Hematopoietic multipotent progenitor cell treated with erythropoietin and hydrocortisone succinate and interleukin-3 and kit ligand, for 4 days (in vitro differentiated cells): ENCODE results near the gene THSD7A.

Experiments used
- DNase-seq: peaks from one replicate; pipeline ENCODE4 v3.0.0-alpha.2; 2015

Gene THSD7A, protein sequence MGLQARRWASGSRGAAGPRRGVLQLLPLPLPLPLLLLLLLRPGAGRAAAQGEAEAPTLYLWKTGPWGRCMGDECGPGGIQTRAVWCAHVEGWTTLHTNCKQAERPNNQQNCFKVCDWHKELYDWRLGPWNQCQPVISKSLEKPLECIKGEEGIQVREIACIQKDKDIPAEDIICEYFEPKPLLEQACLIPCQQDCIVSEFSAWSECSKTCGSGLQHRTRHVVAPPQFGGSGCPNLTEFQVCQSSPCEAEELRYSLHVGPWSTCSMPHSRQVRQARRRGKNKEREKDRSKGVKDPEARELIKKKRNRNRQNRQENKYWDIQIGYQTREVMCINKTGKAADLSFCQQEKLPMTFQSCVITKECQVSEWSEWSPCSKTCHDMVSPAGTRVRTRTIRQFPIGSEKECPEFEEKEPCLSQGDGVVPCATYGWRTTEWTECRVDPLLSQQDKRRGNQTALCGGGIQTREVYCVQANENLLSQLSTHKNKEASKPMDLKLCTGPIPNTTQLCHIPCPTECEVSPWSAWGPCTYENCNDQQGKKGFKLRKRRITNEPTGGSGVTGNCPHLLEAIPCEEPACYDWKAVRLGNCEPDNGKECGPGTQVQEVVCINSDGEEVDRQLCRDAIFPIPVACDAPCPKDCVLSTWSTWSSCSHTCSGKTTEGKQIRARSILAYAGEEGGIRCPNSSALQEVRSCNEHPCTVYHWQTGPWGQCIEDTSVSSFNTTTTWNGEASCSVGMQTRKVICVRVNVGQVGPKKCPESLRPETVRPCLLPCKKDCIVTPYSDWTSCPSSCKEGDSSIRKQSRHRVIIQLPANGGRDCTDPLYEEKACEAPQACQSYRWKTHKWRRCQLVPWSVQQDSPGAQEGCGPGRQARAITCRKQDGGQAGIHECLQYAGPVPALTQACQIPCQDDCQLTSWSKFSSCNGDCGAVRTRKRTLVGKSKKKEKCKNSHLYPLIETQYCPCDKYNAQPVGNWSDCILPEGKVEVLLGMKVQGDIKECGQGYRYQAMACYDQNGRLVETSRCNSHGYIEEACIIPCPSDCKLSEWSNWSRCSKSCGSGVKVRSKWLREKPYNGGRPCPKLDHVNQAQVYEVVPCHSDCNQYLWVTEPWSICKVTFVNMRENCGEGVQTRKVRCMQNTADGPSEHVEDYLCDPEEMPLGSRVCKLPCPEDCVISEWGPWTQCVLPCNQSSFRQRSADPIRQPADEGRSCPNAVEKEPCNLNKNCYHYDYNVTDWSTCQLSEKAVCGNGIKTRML (N-terminal part only)

DNA sequence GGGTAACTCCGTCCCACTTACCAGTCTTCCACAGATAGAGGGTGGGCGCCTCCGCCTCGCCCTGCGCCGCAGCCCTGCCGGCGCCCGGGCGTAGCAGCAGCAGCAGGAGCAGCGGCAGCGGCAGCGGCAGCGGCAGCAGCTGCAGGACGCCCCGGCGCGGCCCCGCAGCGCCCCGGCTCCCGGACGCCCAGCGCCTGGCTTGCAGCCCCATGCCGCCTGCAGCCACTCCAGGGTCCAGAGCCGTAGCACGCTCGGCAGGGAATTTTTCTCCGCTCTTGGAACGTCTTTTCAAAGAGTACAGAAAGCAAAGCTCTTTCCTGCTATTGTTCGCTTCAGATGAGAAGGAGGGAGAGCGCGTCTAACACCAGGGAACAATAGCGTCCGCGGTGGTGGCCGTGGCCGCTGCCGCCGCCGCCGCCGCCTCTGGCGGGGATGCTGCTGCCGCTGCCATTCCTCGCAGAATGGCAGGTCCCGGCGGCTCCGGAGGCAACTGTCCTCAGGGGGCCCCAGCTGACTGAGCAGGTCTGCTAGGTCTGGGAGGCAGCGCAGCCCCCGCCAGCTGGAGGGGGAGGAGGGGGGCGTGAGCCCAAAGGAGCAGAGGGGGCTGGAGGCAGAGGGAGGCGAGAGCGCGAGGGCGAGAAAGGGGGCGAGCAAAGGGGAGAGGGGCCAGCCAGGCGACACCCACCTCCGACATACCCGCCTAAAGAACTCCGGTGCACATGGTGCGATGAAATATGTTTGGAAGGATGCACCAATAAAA, at the start of gene THSD7A:
THSD7A (minus strand) TSS at position 463 of the 760 bp plus-strand sequence; CDS start at position 211, 252 bp downstream.
- peak; percentile 70 for DNase-seq

DNA sequence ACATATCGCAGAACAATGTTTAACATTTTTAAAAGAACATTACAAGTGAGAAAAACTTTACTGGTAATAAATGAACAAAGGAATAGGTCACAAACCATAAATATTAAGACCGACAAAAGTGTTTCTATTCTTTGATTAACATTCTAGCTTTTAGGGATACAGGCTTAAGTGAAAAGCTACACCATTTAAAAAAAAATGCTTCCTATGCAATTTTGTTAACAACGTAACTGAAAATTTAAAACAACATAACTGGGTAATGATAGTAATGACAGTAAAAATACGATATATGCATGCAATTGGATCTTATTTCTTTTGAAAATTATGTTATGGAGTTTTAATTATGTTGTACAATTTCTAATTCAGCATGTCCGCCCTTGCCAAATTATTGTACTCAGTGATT, 49.7 kb upstream of the THSD7A start:
- DNase-seq: no peak

DNA sequence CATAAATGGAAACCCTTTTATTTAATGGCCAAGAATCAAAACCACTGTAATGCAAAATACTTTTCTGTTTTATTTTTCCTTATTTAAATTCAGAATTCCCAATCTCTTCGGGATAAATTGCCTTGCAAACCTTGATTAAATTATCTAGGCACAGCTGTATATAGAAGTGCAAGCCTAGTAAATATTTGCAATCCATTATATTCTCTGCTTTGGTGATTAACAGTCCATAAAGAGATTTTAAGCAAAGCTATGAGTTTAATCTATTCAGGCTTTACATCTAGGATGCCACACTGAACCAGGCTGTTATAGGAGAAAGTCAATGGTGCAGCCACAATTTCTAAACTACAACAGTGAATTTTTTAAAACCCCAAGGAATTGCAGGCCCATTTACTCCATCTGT, 43.6 kb upstream of the THSD7A start:
- DNase-seq: no peak

DNA sequence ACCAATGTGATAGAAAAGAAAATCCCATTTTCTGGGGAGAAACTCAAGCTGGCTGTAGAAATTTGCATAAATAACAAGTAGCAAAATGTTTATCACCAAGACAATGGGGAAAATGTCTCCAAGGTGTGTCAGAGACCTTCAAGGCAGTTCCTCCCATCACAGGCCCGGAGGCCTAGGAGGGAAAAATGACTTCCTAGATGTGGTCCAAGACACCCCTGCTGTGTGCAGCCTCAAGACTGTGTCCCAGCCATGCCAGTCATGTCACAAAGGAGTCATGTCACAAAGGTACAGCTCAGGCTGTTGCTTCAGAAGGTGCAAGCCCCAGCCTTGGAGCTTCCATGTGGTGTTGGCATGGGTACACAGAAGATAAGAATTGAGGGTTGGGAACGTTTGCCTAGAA, 33.7 kb upstream of the THSD7A start:
- no peak for DNase-seq

DNA sequence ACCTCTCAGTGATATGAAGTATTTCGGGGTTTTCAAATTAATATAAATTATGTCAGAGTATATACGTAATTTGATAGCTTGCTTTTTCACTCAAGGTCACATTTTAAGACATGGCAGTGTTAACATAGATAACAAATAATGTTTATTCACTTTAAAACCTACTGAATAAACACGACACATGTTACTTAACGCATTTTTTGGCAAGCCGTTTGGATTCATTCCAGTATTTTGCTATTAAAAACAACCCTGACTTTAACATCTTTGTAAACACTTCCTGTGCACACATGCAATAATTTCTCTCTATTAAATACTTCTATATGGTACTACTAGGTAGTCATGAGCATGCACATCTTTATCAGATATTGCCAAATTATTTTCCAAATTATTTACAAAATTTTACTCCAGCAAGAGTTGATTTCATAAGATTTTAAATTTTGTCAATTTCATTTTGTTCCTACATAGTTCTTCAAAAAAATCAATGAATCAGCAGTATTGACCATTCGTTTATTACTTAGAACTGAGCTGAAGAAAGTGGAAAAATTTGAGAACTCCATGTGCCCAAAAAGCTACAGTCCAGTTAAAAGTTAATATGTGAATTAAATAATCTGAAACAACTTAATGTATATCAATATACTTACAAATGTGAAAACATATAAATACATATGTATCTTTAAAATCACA, 26.8 kb upstream of the THSD7A start:
- DNase-seq: no peak

DNA sequence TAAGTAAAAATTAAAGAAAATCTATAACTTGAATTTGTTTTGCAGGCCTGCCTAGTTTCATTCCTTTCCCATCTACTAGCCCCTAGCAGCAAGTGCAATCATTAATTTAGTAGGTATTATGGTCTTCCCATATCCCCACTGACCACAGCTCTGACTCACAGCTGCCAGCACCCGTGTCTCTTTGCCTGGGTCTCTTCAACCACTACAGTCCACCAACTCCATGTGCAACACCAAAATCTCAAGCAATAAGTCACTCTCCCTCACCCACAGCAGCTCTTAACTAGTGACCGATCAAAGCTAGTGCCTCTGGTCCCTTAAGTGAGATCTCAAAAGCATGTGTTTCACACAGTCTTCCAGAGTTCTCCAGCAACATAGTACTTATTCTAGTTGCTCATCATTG, 26.0 kb upstream of the THSD7A start:
- DNase-seq: no peak

DNA sequence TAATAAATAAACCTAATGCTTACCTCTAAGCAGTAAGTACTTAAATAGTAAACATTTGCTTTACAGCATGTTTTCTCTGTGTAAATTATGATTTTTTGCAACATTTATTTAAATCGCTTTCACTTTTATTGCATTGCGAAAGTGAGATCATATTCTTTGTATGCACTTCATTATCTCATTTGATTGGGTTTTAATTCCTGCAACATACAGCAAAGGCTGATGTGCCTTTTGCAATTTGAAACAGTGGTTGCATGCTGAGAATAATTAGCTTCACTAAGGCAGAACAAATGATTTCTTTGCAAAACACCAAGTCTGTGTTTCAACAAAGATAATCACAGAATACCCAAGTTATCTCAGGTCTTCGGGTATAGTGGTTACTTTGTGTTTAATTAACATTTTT, 16.3 kb upstream of the THSD7A start:
- DNase-seq: no peak

DNA sequence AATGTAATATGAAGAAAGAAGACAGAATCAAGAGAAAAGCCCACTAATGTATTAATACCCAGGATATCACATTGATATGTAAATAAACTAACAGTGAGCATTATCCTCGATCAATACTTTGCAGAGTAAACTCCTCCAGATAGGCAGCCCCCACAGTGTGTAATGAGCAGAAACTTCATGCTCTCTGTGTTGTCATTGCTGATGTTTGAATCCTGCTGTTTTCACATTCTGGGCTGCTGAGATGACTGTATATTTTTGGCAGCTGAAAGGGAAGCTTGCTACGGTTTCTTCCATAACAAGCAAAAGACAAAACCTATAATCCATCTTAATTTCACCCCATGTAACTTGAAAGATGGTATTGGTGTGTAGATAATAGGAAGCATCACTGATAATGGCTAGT, 15.3 kb upstream of the THSD7A start:
- DNase-seq: no peak

DNA sequence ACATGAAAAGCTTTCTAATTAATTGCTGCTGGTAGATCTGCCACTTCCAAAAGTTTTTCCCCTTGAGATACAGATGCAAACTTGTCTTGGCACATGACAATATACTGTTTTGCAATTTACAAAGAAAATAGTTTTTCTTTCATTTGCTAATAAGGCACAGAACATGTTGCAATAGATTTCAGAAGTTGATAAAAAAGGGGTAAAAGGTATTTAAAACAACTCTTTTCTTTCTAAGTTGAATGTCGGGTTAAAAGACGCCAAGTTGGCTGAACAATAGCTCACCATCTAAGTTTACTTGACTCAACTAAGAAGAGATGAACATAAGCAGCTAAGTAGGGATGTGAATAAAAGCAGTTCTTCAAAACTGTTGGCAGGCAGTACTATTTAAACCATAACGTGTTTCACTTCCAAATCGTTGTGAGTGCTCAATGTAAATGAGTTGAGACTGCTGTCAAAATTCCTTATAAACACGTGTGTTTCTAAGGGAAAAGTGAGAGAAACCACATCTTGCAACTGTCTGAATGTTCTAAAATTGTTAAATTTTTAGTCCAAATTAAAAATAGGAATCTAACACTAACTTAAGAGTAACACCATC, 14.5 kb upstream of the THSD7A start:
- DNase-seq: peak; percentile 12

DNA sequence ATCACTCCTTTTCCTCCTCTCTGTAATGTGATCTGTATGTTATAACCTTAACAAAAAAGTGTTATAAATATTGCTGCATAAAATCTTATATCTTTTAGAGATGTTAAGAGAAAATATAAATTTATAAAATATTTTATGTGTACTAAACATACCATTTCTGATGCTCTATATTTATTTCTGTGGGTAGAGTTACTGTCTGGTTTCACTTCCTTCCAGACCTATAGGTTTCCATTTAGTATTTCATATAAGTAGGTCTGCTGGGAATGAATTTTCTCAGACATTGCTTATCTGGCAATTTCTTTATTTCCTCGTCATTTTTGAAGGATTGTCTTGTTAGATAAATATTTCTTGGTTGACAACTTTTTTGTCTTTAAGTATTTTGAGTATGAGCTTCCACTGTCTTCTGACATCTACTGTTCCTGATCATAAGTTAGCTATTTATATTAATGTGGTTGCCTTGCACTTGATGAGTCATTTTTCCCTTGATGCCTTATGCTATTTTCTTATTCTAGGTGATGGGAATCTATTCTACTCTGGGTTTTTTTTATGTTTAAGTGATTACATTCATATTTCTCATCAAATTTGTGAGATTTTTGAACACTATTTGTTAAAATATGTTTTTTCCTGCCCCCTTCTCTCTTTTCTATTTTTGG, 11.2 kb upstream of the THSD7A start:
- no peak for DNase-seq

DNA sequence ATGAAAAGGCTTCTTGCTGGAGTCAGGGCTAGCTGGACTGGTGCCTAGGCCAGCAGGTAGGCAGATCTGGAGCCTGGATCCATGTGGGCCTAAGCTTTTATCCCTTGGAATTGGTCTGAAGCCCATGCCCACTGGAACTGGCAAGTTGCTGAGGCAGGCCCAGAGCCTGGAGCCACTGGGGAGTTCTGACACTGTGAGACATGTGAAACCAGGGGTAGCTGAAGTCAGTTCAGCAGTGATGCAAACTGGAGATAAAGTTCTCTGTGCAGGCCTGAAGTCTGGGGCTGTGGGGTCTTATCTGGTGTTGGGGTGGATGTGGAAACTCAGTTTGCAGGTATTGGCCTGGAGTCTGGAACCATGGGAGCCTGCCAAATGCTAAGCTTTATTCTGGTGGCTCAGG, 9.7 kb upstream of the THSD7A start:
- no peak for DNase-seq

DNA sequence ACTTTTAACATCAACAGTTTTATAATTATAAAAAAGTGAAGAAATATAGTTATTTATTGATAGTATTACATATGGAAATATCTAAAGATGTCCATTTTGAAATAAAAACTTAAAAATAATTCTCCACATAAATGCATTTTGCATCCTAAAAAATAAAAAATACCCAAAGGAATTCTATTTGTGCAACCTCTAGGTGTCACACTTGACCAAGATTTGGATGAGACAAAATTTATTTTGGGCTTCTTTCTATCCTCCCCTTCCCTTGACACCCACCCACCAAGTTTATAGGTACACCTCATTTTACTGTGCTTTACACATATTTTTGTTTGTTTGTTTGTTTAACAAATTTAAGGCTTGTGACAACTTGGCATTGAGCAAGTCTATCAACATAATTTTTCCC, 3.3 kb upstream of the THSD7A start:
- peak; percentile 32 for DNase-seq

DNA sequence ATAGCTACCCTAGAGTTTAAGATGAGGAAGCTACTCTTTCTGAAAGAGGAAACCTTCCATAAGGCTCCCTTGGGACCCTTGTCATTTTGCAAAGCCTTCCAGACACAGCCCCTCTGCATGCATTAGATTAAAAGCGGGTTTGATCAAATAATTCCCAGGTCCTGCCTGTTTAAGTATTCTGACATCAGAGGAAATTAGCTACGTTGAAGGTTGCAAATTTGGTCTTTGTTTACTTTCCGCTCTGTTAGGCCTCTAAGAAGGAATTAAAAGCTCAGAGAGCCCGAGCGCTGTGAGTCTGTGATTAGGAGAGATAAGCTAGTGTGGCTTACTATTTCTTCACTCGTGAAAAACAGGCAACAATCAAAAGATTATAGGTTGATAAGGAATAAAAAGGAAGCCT, 1.4 kb upstream of the THSD7A start:
- peak; percentile 63 for DNase-seq

DNA sequence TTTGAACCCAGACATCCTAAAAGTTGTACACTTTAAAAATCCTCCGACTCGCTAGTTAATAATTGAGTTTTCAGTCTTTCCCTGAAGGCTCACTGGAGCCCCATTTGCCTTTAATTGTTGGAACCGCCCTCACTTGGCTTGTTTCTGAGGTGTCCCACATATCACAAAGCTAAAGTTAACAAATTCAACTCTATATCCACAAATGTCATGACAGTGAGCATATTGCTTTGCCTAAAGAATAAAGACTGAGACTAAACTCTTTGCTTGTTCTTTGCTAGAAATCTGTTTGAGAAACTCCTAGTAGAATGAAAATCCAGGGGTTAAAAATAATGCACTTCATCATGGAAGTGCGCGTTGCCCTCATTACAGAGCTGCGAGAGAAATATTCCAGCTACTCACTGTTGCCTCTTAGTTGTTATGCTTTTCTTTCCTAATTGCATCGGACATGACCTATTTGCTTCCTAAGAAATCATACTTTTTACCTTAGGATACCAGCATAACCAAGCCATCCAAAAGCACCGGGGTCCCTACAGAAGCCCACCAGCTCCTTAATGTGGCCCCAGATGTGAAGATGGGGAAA, 752 bp downstream of the THSD7A start:
- DNase-seq: no peak

DNA sequence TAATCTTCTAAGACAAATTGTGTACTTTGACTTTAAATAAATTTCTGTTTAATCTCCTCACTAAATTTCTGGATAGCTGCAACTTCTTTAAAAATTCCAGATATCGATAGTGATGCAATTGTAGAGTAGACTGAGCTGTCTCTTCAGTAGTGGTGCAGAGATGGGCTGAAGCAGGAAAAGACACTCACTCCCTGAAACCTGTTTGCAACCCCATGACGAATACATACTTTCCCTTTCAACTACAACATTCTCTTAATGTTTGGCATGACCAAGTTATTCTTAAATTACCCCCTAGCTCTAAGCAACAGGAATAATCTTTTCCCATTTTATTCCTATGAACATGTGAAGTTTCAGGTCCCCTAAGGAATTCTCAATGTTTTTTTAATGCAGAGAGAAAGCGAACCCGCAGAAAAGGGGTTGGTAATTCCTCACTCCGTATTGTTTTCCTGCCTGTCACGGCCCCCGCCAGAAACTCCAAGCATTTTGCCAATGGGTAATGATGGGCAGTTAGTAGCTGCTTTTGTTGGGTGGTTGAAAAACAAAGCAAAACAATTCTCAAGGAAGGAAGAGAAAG, 1.3 kb downstream of the THSD7A start:
- no peak for DNase-seq

DNA sequence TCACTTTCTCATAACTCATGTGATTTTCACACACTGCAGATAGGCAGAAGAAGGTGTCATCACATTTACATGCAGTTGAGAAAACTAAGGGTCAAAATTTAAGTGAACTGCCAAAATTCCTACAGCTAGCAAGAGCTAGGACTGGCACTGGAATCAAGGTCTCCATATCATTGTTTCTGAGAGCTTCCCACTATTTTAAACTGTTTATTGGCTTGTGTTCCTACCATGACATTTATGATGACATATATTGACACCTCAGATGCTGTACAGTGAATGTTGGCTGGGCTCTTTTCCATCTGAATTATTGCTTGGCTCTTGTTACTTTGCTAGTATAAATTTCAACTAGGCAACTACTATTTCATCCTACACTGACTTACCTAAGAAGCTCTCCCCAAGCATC, 2.0 kb downstream of the THSD7A start:
- no peak for DNase-seq

DNA sequence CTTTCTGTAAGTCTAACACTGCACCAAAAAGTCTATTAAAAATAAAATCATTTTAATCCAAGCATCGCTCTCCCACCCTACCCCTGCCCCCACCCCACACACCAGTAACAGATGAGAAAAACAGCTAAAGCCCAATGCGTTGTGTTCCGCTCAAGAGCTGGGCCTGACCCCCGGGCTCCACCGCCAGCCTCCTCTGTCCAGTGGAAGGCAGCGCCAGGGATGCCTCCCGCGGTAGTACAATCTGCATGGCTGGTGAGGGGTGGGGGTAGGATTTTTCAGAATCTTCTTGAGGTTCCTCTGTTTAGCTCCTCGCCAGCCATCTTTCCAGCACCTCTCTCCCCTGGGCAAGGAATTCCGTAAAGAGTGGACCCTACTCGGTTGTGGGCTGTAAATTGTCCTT, 12.1 kb downstream of the THSD7A start:
- no peak for DNase-seq

DNA sequence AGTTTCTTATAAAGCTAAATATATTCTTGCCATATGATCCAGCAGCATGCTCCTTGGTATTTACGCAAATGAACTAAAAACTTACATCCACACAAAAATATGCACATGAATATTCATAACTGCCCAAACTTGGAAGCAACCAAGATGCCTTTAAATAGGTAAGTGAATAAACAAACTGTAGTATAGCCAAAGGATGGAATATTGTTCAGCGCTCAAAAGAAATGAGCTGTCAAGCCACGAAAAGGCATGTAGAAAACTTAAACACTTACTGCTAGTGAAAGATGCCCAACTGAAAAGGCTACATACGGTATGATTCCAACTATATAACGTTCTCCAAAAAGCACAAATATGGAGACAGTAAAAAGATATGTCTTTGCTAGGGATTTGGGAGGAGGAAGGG, 12.7 kb downstream of the THSD7A start:
- no peak for DNase-seq

DNA sequence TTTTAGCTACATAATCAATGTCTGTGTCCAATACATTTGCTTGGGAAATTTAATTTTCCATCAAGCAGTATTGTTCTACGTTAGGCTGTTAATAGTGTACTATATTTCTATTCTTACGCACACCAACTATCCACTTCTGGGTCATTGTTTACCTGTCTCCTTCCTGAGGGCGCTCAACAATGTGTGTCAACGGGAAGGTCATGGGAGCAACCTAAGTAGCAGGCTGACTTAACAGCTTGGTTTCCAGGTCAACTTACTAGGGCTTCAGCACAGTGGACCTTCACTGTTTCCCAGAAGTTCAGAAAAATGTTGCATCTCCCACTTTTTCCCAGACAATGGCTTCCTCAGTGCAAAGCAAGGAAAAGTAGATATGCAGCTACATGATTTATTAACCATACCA, 13.7 kb downstream of the THSD7A start:
- no peak for DNase-seq

DNA sequence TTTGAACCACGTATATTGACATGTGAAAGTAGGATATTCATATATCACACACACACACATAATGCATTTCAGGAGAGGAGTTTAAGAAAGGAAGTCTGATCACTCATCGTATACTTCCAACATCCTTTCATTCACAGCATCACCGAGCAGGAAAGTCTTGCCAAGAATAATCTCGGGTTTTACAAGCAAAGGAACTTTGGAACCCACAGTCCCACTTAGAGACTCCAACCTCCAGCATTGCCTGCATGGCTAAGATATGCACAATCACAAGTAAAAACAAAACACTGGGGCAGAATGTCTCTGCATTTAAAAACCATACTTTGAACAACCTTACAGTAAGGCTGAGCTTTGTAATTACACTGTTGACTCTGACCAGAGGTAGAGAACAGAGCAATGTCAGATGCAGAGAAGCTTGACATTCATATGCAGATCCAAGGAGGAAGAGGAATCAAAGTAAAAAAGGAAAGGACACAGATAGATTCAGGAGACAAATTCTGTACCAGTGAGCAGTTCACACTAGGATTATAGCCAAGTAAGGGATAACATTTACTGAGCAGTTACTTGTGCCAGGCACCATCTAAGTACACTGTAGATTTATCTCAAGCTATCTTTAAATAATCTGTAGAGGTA, 14.8 kb downstream of the THSD7A start:
- no peak for DNase-seq
